Osteoblast (primary cell): ENCODE data around the gene STT3B. TPM values are rescaled to one million over a fixed set of nuclear protein-coding genes. Genes with fewer than 3 reads are reported as not detected.

Experiments
- DNase-seq: peaks from one replicate; pipeline ENCODE4 v3.0.0; 2011; ENCODE audit warnings: low spot score, mixed read lengths; ENCODE audit not compliant: insufficient read length; ENCODE audit errors: missing footprints
- H2AFZ ChIP-seq: 2 replicates; pipeline ENCODE4 v1.6.0; 2011; ENCODE audit warnings: mild to moderate bottlenecking, low read length
- H3K27ac ChIP-seq: 2 replicates; pipeline ENCODE4 v1.5.1; 2011; ENCODE audit warnings: mild to moderate bottlenecking, low read depth, low read length, moderate library complexity
- H3K27me3 ChIP-seq: 2 replicates; pipeline ENCODE4 v1.6.0; 2012; ENCODE audit warnings: mild to moderate bottlenecking, control low read depth, inconsistent platforms, low read length, moderate library complexity; ENCODE audit not compliant: insufficient read depth
- H3K36me3 ChIP-seq: 2 replicates; pipeline ENCODE4 v1.5.1; 2011; ENCODE audit warnings: mild to moderate bottlenecking, low read length, control low read depth, moderate library complexity; ENCODE audit not compliant: insufficient read depth
- H3K4me1 ChIP-seq: 2 replicates; pipeline ENCODE4 v1.5.1; 2011; ENCODE audit warnings: mild to moderate bottlenecking, low read length, control low read depth, moderate library complexity; ENCODE audit not compliant: insufficient read depth
- H3K4me2 ChIP-seq: 2 replicates; pipeline ENCODE4 v1.6.0; 2011; ENCODE audit warnings: mild to moderate bottlenecking, low read length; ENCODE audit not compliant: insufficient read depth
- H3K4me3 ChIP-seq: fragments of 200-600 bp; sonication (generic); 3 replicates; pipeline ENCODE4 v1.5.1; 2012; ENCODE audit warnings: mild to moderate bottlenecking, low read length, inconsistent platforms; ENCODE audit not compliant: insufficient read depth
- H3K79me2 ChIP-seq: 2 replicates; pipeline ENCODE4 v1.6.0; 2012; ENCODE audit warnings: mild to moderate bottlenecking, low read length, control low read depth, inconsistent platforms; ENCODE audit not compliant: insufficient read depth
- H3K9me3 ChIP-seq: 2 replicates; pipeline ENCODE4 v1.5.1; 2011; ENCODE audit warnings: low read depth, low read length, control low read depth
- H4K20me1 ChIP-seq: 2 replicates; pipeline ENCODE4 v1.6.0; 2012; ENCODE audit warnings: mild to moderate bottlenecking, low read length, control low read depth; ENCODE audit not compliant: insufficient read depth
- total RNA-seq: library from RNA; depleted of rRNA; stranded (reverse); fragments of >200 nt; gene quantifications from 2 replicates; pipeline ENCODE4 v1.2.3, GENCODE V29; 2012
- TF ChIP-seq, protein P1 (sequence below): IDR thresholded peaks from 2 replicates; pipeline ENCODE4 v1.5.1; 2011; ENCODE audit warnings: mild to moderate bottlenecking, low read depth, low read length, moderate library complexity; ENCODE audit errors: extremely low read depth

STT3B gene
- total RNA-seq = 216 and 247 TPM in 2 replicates

DNA sequence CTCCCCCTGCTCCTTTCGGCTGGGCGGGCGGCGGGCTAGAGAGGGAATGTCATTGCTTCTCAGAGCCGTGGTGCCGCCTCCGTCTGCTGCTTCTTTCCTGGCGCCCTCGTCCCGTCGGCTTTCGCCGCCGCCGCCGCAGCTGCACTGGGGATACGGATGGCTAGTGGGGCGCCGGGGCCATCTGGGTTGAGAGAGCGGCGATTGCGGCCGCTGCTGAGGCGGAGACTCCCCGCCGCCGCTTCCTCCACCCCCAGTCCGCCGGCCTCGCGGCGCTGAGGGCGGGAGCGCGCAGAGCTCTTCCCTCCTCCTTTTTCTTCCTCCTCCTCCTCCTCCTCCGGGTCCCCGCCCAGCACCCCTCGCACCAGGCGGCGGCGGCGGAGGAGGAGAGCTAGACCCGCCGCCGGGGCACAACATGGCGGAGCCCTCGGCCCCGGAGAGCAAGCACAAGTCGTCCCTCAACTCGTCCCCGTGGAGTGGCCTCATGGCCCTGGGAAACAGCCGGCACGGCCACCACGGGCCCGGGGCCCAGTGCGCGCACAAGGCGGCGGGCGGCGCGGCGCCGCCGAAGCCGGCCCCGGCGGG lies at the start of gene STT3B:
TSS of gene STT3B (plus strand) at position 339 of the 582 bp plus-strand sequence. CDS start at position 413, 74 bp downstream.
- H3K4me1 ChIP-seq = peaks cover 20% of the 10 kb centered on the region
- H3K27me3 ChIP-seq = peaks cover 17% of the 10 kb centered on the region
- DNase-seq = peak; percentile 94
- H4K20me1 ChIP-seq = peaks cover 30% of the 10 kb centered on the region
- peaks cover 49% of the 10 kb centered on the region for H3K79me2 ChIP-seq
- no peaks in the 10 kb centered on the region for H3K9me3 ChIP-seq
- H2AFZ ChIP-seq = peak within 1 kb of the TSS; percentile 94
- no peaks in the 10 kb centered on the region for H3K36me3 ChIP-seq
- TF ChIP-seq, protein P1, sequence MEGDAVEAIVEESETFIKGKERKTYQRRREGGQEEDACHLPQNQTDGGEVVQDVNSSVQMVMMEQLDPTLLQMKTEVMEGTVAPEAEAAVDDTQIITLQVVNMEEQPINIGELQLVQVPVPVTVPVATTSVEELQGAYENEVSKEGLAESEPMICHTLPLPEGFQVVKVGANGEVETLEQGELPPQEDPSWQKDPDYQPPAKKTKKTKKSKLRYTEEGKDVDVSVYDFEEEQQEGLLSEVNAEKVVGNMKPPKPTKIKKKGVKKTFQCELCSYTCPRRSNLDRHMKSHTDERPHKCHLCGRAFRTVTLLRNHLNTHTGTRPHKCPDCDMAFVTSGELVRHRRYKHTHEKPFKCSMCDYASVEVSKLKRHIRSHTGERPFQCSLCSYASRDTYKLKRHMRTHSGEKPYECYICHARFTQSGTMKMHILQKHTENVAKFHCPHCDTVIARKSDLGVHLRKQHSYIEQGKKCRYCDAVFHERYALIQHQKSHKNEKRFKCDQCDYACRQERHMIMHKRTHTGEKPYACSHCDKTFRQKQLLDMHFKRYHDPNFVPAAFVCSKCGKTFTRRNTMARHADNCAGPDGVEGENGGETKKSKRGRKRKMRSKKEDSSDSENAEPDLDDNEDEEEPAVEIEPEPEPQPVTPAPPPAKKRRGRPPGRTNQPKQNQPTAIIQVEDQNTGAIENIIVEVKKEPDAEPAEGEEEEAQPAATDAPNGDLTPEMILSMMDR = no peak
- H3K27ac ChIP-seq = peak within 1 kb of the TSS; percentile 94
- H3K4me2 ChIP-seq = peak within 1 kb of the TSS; percentile 99
- H3K4me3 ChIP-seq = peak within 1 kb of the TSS; percentile 89

DNA sequence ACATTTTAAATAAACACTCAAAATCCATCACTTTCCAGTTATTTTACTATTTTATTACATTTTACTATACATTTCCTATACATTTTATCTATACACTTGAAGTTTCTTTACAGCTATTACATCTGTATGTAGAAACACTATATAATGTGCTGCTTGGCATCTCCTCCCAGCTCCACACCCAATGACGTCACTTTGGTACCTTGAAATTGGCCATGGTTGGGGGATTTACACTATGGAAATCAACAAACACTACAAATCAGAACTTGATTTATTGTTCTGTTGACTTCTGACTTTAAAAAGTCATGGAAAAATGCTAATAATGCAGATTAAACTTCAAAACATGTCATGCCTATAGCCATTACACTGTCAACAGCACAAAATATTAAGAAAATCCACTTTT lies 48.9 kb upstream of the STT3B start:
- no peak overlapping the region for H3K4me2 ChIP-seq
- no peaks in the 10 kb centered on the region for H3K36me3 ChIP-seq
- H4K20me1 ChIP-seq = peaks cover 2% of the 10 kb centered on the region
- no peaks in the 10 kb centered on the region for H3K4me1 ChIP-seq
- no peak for DNase-seq
- no peak overlapping the region for H3K4me3 ChIP-seq
- H3K27ac ChIP-seq = no peak overlapping the region
- H3K79me2 ChIP-seq = no peaks in the 10 kb centered on the region
- TF ChIP-seq, protein P1 = no peak
- H3K27me3 ChIP-seq = peaks cover 28% of the 10 kb centered on the region
- no peak overlapping the region for H2AFZ ChIP-seq
- no peaks in the 10 kb centered on the region for H3K9me3 ChIP-seq

DNA sequence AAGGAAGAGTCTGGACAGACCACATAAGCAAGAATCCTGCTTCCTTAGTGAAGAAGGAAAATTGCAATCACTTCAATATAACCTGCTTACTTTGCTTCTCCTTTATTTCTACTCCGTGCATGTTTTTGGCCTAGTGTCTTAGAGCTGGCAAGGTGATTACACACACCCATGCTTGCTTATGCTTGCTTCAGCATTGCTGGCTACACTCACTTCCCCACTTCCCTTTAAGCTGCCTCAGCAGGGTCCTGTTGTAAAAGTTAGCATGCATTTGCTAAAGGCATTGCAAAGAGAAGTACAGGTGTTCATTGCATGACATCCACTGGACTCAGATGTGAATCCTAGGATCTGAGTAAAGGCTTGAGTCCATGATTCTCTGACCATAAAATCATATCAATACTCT lies 47.5 kb upstream of the STT3B start:
- Histone ChIP-seq H3K36me3 (no peaks in the 10 kb centered on the region), H3K4me1 (no peaks in the 10 kb centered on the region), H4K20me1 (peaks cover 2% of the 10 kb centered on the region), H2AFZ (no peak overlapping the region), H3K79me2 (no peaks in the 10 kb centered on the region), H3K4me3 (no peak overlapping the region), H3K27me3 (peaks cover 18% of the 10 kb centered on the region), H3K27ac (no peak overlapping the region), H3K9me3 (no peaks in the 10 kb centered on the region), H3K4me2 (no peak overlapping the region)
- no peak for DNase-seq
- TF ChIP-seq, protein P1 = no peak

DNA sequence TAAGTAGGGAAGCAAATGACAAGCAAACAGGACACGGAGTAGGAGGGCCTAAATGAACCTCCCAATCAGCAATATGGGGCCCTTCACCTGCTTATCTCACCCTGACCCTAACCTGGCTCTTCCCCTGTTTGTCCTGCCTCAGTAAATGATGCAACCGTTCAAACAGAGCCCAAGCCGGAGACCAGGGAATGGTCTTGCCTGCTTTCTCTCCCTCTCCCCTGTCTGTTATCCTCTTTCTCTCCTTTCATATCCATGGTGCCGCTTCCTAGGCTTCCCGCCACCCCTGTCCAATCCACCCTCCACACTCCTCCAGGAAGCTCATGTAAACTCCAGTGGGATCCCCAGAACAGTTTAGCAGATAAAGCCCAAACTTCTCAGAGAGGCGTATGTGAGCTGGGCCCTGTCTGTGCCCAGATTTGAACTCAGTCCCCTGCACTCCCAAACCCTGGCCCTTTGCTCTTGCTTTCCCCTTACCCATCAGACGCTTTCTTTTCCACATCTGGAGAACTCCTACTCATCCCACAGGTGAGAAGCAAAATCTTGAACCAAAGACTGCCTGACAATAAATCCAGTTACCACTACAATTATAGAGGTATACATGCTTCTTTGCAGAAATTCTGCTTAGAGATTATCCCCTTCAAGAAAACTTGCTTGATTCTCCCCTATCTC lies 45.7 kb upstream of the STT3B start:
- Histone ChIP-seq H2AFZ (no peak overlapping the region), H4K20me1 (peaks cover 2% of the 10 kb centered on the region), H3K27me3 (peaks cover 5% of the 10 kb centered on the region), H3K4me2 (no peak overlapping the region), H3K9me3 (no peaks in the 10 kb centered on the region), H3K4me3 (no peak overlapping the region), H3K79me2 (no peaks in the 10 kb centered on the region), H3K27ac (no peak overlapping the region), H3K36me3 (no peaks in the 10 kb centered on the region), H3K4me1 (no peaks in the 10 kb centered on the region)
- DNase-seq = no peak
- TF ChIP-seq, protein P1 = no peak
